Activated B cell treated with CpG ODN at 0.5 μM for 24 hours (primary cell): Measurements from ENCODE around the gene JARID2. TPM values are rescaled to one million over a fixed set of nuclear protein-coding genes. Genes with fewer than 3 reads are reported as not detected.
A peak's percentile ranks its signal among the peaks of the same experiment; 100 is the strongest.

ENCODE experiments used
- ATAC-seq: fragments of 200-7000 bp; cut with Tn5 transposase; one replicate; pipeline ENCODE4 v1.10.0; 2021; ENCODE audit warnings: low read depth, mild to moderate bottlenecking, moderate library complexity
- CTCF ChIA-PET: fragments of 350-600 bp; sonication (Branson Sonifier 250); formaldehyde crosslinking; loops from one replicate; lab custom pipeline; 2021; ENCODE audit warnings: antibody characterized with exemption; lab: Charles Lee
- POLR2A ChIA-PET: fragments of 350-600 bp; sonication (Branson Sonifier 250); formaldehyde crosslinking; loops from one replicate; lab custom pipeline; 2021; ENCODE audit warnings: antibody characterized with exemption; lab: Charles Lee
- DNase-seq: peaks from one replicate; pipeline ENCODE4 v3.0.0; 2022
- H3K27ac Mint-ChIP-seq: one replicate; pipeline ENCODE4 v1.8.0; 2020; ENCODE audit warnings: mixed read lengths
- H3K27me3 Mint-ChIP-seq: one replicate; pipeline ENCODE4 v1.8.0; 2021; ENCODE audit warnings: mixed read lengths
- H3K36me3 Mint-ChIP-seq: one replicate; pipeline ENCODE4 v1.8.0; 2021; ENCODE audit warnings: low read depth, mixed read lengths
- H3K4me1 Mint-ChIP-seq: one replicate; pipeline ENCODE4 v1.8.0; 2021; ENCODE audit warnings: mixed read lengths
- H3K4me3 Mint-ChIP-seq: one replicate; pipeline ENCODE4 v1.8.0; 2020; ENCODE audit warnings: mild to moderate bottlenecking, mixed read lengths
- H3K9me3 Mint-ChIP-seq: one replicate; pipeline ENCODE4 v1.8.0; 2020; ENCODE audit warnings: mixed read lengths
- intact Hi-C: fragments of 100-400 bp; cut with micrococcal nuclease; formaldehyde crosslinking; loops from one replicate; pipeline ENCODE4 v1.15.1; 2024
- total RNA-seq: library from RNA; stranded (reverse); gene quantifications from 2 replicates; pipeline ENCODE4 v1.2.3, GENCODE V29; 2022
- TF ChIP-seq, protein P1 (sequence below): fragments of 200-600 bp; IDR thresholded peaks from one replicate; pipeline ENCODE4 v1.8.0; 2022; ENCODE audit warnings: antibody characterized with exemption, mild to moderate bottlenecking

The JARID2 gene
- total RNA-seq, 1 donor from 2014 or later = 28.5 TPM

DNA sequence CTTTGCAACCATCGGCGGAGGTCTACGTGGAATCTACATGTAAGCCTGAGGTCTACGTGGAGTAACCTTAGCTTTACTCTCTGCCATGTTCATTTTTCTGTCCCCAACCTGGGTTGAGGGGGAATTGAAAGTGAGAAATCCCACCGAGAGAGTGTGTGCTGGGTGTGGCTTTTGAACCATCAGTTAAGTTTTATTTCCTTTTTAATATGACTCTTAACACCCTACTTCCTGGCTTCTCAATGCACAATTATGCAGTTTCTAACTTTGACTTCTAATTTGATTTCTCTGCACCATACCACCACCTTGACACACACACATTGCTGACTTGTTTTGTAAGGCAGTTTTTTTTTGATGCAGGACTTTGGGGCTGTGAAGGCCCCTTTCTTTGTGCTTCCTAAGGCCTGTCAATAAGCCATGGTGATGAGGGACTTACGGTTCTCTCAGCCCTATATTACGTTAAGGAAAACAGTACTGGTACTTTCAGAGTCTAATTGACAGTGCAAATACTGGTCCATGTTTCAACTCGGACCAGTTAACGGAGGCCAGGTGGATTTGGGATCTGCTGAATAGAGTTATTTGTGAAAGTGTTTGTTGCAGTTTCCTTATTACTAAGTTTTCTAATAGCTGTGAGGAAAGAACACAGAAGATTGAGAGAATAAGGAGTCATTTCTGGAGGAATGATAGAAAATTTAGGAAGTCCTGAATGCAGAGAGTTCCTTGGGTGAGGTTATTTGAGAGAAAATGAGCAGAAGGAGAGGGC, 206.5 kb downstream of the JARID2 start:
- intact Hi-C loops = no loop called here
- peak; percentile 82 for ATAC-seq
- TF ChIP-seq, protein P1, sequence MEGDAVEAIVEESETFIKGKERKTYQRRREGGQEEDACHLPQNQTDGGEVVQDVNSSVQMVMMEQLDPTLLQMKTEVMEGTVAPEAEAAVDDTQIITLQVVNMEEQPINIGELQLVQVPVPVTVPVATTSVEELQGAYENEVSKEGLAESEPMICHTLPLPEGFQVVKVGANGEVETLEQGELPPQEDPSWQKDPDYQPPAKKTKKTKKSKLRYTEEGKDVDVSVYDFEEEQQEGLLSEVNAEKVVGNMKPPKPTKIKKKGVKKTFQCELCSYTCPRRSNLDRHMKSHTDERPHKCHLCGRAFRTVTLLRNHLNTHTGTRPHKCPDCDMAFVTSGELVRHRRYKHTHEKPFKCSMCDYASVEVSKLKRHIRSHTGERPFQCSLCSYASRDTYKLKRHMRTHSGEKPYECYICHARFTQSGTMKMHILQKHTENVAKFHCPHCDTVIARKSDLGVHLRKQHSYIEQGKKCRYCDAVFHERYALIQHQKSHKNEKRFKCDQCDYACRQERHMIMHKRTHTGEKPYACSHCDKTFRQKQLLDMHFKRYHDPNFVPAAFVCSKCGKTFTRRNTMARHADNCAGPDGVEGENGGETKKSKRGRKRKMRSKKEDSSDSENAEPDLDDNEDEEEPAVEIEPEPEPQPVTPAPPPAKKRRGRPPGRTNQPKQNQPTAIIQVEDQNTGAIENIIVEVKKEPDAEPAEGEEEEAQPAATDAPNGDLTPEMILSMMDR = no peak
- Mint-ChIP-seq H3K9me3 (no peaks in the 10 kb centered on the region), H3K27ac (peak overlapping the region; percentile 85), H3K4me3 (peak overlapping the region; percentile 49), H3K27me3 (no peaks in the 10 kb centered on the region), H3K36me3 (peaks cover 38% of the 10 kb centered on the region), H3K4me1 (peaks cover 78% of the 10 kb centered on the region)
- CTCF ChIA-PET = no interaction called here
- no peak for DNase-seq
- POLR2A ChIA-PET = no interaction called here

DNA sequence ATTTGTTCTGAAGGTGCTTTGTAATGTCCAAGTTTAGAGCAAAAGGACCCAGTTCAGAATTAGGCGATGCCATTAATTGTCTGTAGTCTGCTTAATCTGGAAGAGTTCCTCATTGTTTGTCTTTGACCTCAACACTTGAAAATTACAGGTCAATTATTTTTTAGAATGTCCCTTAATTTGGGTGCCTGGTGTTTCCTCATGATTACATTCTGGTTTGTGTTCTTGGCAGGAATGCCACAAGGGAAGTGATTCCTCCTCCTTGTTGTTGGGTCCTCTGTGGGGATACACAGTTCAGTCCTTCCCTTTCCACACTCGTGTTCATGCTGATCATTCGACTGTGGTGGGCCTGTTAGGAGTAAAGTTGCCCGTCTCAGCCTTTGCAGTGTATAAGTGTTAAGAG, 207.3 kb downstream of the JARID2 start:
- ChIA-PET CTCF (no interaction called here), POLR2A (no interaction called here)
- ATAC-seq (no peak), DNase-seq (no peak)
- Mint-ChIP-seq H3K36me3 (peaks cover 40% of the 10 kb centered on the region), H3K27ac (peak overlapping the region; percentile 71), H3K4me3 (no peak overlapping the region), H3K9me3 (no peaks in the 10 kb centered on the region), H3K27me3 (no peaks in the 10 kb centered on the region), H3K4me1 (peaks cover 78% of the 10 kb centered on the region)
- intact Hi-C loops = no loop called here
- TF ChIP-seq, protein P1 = no peak

DNA sequence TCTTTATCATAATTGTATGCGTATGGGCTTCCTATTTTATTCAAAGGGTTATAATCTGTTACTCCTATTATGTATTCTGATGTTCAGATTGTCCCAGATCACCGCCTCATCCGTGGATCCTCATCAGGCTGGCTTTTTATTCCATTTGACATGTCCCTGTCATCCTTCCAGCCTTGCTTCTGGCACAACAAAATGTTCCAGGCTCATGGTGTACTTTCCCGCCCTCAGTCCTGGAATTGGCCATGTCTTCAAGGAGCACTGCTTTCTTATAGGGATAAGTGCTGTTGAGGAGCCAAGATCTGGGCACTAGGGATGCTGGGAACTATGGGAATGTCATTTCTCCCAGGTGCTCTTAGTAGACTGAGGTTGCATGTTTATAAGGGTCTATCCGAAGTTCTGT, 207.8 kb downstream of the JARID2 start:
- CTCF ChIA-PET = no interaction called here
- intact Hi-C loops = no loop called here
- no peak for ATAC-seq
- H3K27ac Mint-ChIP-seq = peak overlapping the region; percentile 71
- POLR2A ChIA-PET = interaction anchor here (0.6 kb wide), 1 partner anchor 932 kb away, joined by 3 read pairs; no protein-coding TSS in a partner anchor
- H3K9me3 Mint-ChIP-seq = no peaks in the 10 kb centered on the region
- H3K36me3 Mint-ChIP-seq = peaks cover 40% of the 10 kb centered on the region
- no peak for DNase-seq
- H3K27me3 Mint-ChIP-seq = no peaks in the 10 kb centered on the region
- no peak overlapping the region for H3K4me3 Mint-ChIP-seq
- TF ChIP-seq, protein P1 = no peak
- peaks cover 78% of the 10 kb centered on the region for H3K4me1 Mint-ChIP-seq

DNA sequence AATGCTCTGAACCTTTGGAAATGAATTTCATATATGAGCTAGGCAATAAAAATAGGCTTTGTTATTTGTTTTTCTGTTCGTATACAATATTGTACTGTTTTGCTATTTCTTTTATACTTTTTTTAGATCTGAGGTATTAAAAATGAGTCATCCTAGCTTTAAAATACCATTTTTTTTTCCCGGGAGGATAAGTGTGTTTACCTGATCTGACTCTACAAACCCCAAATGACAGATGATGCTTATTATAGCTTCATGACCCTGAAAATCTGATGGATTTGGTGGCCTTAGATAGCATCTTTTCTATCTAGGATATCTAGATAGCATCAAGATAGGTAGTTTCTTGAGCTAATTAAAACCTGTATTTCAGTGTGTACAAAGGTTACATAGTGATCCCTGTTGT, 210.6 kb downstream of the JARID2 start:
- DNase-seq (no peak), ATAC-seq (no peak)
- POLR2A ChIA-PET = no interaction called here
- intact Hi-C loops = no loop called here
- CTCF ChIA-PET = interaction anchor here (1.4 kb wide), 1 partner anchor 15 kb away, joined by 7 read pairs; no protein-coding TSS in a partner anchor
- H3K27me3 Mint-ChIP-seq = no peaks in the 10 kb centered on the region
- H3K27ac Mint-ChIP-seq = no peak overlapping the region
- H3K4me1 Mint-ChIP-seq = peaks cover 75% of the 10 kb centered on the region
- no peaks in the 10 kb centered on the region for H3K9me3 Mint-ChIP-seq
- H3K36me3 Mint-ChIP-seq = peaks cover 41% of the 10 kb centered on the region
- H3K4me3 Mint-ChIP-seq = no peak overlapping the region
- TF ChIP-seq, protein P1 = no peak

DNA sequence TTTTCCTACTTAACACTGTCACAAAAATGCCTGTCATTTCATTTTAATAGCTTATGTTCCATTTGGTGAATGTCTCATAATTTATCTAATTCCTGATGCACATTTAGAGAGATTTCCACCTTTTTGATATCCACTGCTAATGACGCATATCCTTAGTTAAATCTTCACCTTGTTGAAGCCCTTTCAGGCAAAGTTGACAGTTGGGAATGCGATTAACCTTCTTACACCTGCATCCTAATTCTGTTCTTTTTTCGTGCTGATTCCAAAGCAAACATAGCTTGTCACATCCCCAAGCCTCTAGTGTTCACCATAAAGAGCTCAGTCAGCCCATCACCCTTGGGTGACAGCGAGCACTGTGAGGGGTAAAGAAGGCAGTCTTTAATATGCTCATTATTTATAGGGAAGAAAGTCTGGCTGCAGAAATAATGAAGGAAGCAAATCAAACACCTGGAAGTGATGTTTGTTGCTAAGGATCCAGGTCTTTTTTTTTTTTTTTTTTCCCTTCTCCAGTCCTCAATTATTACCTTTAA, 211.3 kb downstream of the JARID2 start:
- Mint-ChIP-seq H3K36me3 (peaks cover 45% of the 10 kb centered on the region), H3K27ac (no peak overlapping the region), H3K4me1 (peaks cover 69% of the 10 kb centered on the region), H3K27me3 (no peaks in the 10 kb centered on the region), H3K4me3 (no peak overlapping the region), H3K9me3 (no peaks in the 10 kb centered on the region)
- TF ChIP-seq, protein P1 = no peak
- ChIA-PET CTCF (interaction anchor here (1.4 kb wide), 1 partner anchor 16 kb away, joined by 7 read pairs; no protein-coding TSS in a partner anchor), POLR2A (interaction anchor here (0.6 to 0.7 kb wide), 4 partner anchors 13 to 549 kb away, joined by 3 to 4 read pairs (median 4); no protein-coding TSS in a partner anchor)
- DNase-seq (no peak), ATAC-seq (no peak)
- intact Hi-C loops = no loop called here
